ENCODE data around the gene C2orf81.

C2orf81 gene

DNA sequence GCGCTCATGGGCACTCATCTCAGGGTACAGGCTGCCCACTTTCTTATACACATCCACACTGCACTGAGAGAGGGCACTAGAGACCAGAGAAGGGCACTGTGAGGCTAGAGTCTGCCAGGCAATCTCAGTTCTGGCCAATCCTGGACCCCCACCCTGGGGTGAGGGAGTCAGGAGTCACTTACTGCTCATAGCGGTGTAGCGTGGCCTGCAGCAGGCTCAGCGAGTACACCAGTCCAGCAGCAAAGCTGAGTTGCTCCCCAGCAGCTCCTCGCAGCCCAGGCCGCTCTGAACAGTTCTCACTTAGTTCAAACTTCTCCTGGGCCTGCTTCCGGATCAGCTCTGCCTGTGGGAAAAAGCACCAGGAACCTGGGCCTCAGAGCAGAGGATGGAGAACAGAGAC is 53.6 kb downstream of the C2orf81 start:
- FAIRE-seq, result no peak
- no peak for DNase-seq (ENCODE audit: extremely low spot score, insufficient read length, low read depth)

DNA sequence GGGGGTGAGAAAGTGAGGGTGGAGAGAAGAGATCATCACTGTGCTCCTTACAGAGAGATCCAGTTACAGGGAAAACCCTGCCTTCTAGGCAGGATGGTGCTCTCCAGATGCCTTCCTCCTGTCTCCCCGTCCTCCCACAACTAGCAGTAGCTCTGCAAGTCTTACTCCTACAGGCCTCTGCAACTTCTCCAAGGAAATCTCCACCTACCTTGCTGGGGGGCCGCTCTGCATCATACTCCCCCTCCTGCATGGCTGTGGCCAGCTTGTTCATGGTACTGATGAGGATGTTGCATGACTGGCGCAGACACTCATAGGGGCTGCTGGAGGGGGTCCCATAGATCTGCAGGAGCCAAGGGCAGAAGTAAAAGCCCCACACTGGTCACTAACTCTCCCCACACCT is 55.4 kb downstream of the C2orf81 start:
- no peak for FAIRE-seq
- no peak for DNase-seq (ENCODE audit: extremely low spot score, insufficient read length, low read depth)

DNA sequence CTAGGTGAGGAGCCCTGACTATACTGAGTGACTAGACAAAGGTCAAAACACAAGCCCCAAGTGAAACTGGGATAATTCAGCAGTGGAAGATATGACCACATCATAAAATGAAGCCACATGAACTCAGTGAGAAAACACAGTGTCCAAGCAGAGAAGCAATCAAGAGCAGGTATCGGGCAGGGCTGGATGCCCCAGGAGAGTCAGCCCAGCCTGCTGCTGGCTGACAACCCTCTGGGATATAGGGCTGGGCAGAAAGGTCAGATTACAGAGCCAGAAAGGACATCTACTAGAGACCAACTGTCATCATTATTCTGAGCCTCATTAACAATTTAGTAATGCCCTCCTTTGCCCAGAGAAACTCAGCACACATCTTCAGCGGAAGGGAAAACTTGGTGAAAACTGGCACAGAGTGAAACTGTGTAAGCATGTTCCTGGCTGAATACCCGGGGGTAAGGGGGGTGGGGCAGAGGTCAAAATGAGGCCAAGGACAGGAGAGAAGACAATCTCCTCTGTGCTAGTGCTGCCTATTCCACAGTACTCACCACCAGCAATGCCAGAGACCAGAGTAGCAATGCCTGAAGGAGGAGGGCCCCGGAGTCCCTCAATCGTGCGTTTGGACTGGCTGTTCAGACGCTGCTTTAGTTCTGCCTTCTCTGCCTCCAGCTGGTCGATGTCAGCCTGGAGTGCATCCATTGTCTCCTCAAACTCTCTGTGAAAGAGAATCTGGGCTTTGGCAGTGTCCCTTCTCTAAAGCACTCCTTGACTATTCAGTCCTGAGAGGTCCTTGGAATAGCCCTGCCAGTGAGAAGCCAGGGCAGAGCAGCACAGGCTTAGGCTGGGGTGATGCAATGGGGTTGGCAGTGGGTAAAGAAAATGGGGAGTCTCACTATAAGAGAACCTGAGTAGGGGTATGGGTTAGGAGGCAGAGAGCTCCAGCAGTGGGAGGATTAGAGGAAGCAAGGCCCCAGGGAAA is 56.6 kb downstream of the C2orf81 start:
- DNase-seq (ENCODE audit: extremely low spot score, insufficient read length, low read depth), result no peak
- FAIRE-seq, result no peak
